ENCODE results near the gene TRPM4. TPM values are rescaled to one million over a fixed set of nuclear protein-coding genes. Genes with fewer than 3 reads are reported as not detected.
"Not testable (repeated sequence)": the region's sequence is repeated elsewhere in the genome, so short reads cannot be mapped to it uniquely, and the experiment has no call there.

TRPM4 gene
- total RNA-seq, 1 donor = 15.9 TPM

- H3K36me3 ChIP-seq (ENCODE audit: insufficient read depth, low read length) = no peaks in the 10 kb centered on the region
Observed at GRCh38 chr19:49141352-49141751, 16.2 kb upstream of the TRPM4 start.

DNA sequence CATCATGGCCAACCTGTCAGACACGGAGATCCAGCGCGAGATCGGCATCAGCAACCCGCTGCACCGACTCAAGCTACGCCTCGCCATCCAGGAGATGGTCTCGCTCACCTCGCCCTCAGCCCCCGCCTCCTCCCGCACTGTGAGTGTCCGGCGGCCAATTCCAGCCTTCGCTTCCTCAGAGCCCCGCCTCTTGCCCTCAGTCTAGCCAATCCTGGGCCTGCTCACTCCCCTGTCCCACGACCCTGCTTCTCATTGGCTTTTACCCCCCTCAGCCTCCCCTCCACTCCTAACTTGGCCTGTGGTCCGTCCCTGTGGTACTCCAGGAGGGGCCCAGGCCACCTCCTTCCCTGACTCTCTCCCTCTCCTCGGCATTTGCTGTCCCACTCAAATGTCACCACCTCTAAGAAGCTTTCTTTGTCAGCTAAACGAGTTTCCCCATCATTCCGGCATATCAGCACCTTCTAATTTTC lies 14.7 kb upstream of the TRPM4 start:
- H3K36me3 ChIP-seq (ENCODE audit: insufficient read depth, low read length) = no peaks in the 10 kb centered on the region
- H2AFZ ChIP-seq (ENCODE audit: low read length) = peak overlapping the region; percentile 96
- H3K27ac ChIP-seq (ENCODE audit: low read depth, low read length) = no peak overlapping the region
- H3K27me3 ChIP-seq (ENCODE audit: insufficient read depth, low read length) = no peaks in the 10 kb centered on the region
- no peaks in the 10 kb centered on the region for H3K9me3 ChIP-seq (ENCODE audit: low read depth, low read length)
- no peak for TF ChIP-seq CTCF (IDR thresholded peaks at IDR 0.05; ENCODE audit: extremely low read depth, low read depth, low read length)
- H4K20me1 ChIP-seq (ENCODE audit: insufficient read depth, low read length) = no peaks in the 10 kb centered on the region
- DNase-seq (ENCODE audit: insufficient read length, low spot score, missing footprints) = peak; percentile 99
- H3K4me3 ChIP-seq (ENCODE audit: insufficient read depth, low read length) = peak overlapping the region; percentile 93
- H3K4me2 ChIP-seq (ENCODE audit: insufficient read depth, low read length) = peak overlapping the region; percentile 95
- H3K4me1 ChIP-seq (ENCODE audit: insufficient read depth, low read length) = peaks cover 15% of the 10 kb centered on the region
- H3K79me2 ChIP-seq (ENCODE audit: insufficient read depth, low read length) = no peaks in the 10 kb centered on the region

More at GRCh38 chr19:49141352-49141751, 16.2 kb upstream of the TRPM4 start:
- Histone ChIP-seq H3K27ac (ENCODE audit: low read depth, low read length) (no peak overlapping the region), H2AFZ (ENCODE audit: low read length) (no peak overlapping the region), H3K79me2 (ENCODE audit: insufficient read depth, low read length) (no peaks in the 10 kb centered on the region), H3K9me3 (ENCODE audit: low read depth, low read length) (no peaks in the 10 kb centered on the region), H3K4me2 (ENCODE audit: insufficient read depth, low read length) (no peak overlapping the region), H3K27me3 (ENCODE audit: insufficient read depth, low read length) (no peaks in the 10 kb centered on the region), H3K4me1 (ENCODE audit: insufficient read depth, low read length) (peaks cover 15% of the 10 kb centered on the region), H4K20me1 (ENCODE audit: insufficient read depth, low read length) (no peaks in the 10 kb centered on the region), H3K4me3 (ENCODE audit: insufficient read depth, low read length) (no peak overlapping the region)
- peak; percentile 58 for DNase-seq (ENCODE audit: insufficient read length, low spot score, missing footprints)
- no peak for TF ChIP-seq CTCF (IDR thresholded peaks at IDR 0.05; ENCODE audit: extremely low read depth, low read depth, low read length)

- Histone ChIP-seq H3K79me2 (ENCODE audit: insufficient read depth, low read length) (no peaks in the 10 kb centered on the region), H3K27me3 (ENCODE audit: insufficient read depth, low read length) (no peaks in the 10 kb centered on the region), H3K9me3 (ENCODE audit: low read depth, low read length) (no peaks in the 10 kb centered on the region), H3K4me1 (ENCODE audit: insufficient read depth, low read length) (peaks cover 31% of the 10 kb centered on the region), H3K4me2 (ENCODE audit: insufficient read depth, low read length) (peak overlapping the region; percentile 86), H3K27ac (ENCODE audit: low read depth, low read length) (no peak overlapping the region), H3K36me3 (ENCODE audit: insufficient read depth, low read length) (no peaks in the 10 kb centered on the region), H4K20me1 (ENCODE audit: insufficient read depth, low read length) (no peaks in the 10 kb centered on the region), H2AFZ (ENCODE audit: low read length) (peak overlapping the region; percentile 76), H3K4me3 (ENCODE audit: insufficient read depth, low read length) (peak overlapping the region; percentile 72)
- peak; percentile 80 for TF ChIP-seq CTCF (IDR thresholded peaks at IDR 0.05; ENCODE audit: extremely low read depth, low read depth, low read length)
- DNase-seq (ENCODE audit: insufficient read length, low spot score, missing footprints) = peak; percentile 97
Observed at GRCh38 chr19:49145573-49146407, 11.8 kb upstream of the TRPM4 start.

DNA sequence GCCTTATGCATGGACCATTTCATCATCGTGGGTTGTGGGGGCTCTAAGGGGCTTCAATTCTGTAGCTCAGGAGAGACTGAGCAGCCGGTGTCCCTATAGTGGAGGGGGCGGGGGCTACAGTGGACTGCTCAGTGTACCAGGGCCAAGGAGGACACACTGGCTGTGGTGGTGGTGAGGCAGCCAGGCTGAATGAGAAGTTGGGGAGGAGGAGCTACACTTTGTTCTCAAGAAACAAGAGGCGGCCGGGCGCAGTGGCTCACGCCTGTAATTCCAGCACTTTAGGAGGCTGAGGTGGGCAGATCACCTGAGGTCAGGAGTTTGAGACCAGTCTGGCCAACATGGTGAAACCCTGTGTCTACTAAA lies 11.2 kb upstream of the TRPM4 start:
- not testable (repeated sequence) for H3K79me2 ChIP-seq (ENCODE audit: insufficient read depth, low read length); H3K27me3 ChIP-seq (ENCODE audit: insufficient read depth, low read length); H4K20me1 ChIP-seq (ENCODE audit: insufficient read depth, low read length); H3K36me3 ChIP-seq (ENCODE audit: insufficient read depth, low read length); H3K27ac ChIP-seq (ENCODE audit: low read depth, low read length); H3K9me3 ChIP-seq (ENCODE audit: low read depth, low read length)
- peak overlapping the region; percentile 72 for H3K4me3 ChIP-seq (ENCODE audit: insufficient read depth, low read length)
- peak overlapping the region; percentile 76 for H2AFZ ChIP-seq (ENCODE audit: low read length)
- H3K4me1 ChIP-seq (ENCODE audit: insufficient read depth, low read length) = peaks cover 34% of the 10 kb centered on the region
- H3K4me2 ChIP-seq (ENCODE audit: insufficient read depth, low read length) = peak overlapping the region; percentile 86
- peak; percentile 88 for DNase-seq (ENCODE audit: insufficient read length, low spot score, missing footprints)

Data from osteoblast (primary cell).